ENCODE data around the gene FAM240A.

FAM240A gene

DNA sequence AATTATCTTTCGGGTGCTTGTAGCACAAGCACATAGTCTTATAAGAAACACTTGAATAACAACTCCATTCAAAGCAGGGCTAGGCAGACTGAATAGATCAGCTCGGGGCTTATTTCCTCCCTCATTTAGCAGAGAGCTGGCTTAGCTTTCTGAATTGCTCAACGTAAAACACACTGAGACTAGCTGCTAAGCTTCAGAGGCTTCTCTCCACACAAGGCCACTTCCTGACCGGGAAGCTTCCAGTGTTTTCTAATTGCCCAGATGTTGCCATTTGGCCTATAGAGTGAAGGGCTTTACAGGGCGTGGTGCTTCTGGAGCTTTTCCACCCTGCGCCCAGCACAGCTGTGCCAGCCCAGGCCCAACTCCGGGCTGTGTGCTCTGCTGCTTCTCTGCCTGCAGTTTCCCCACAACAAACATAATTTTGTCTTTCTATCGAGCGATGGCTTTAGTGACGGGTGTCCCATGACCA is 16.6 kb downstream of the FAM240A start:
- DNase-seq: no peak

DNA sequence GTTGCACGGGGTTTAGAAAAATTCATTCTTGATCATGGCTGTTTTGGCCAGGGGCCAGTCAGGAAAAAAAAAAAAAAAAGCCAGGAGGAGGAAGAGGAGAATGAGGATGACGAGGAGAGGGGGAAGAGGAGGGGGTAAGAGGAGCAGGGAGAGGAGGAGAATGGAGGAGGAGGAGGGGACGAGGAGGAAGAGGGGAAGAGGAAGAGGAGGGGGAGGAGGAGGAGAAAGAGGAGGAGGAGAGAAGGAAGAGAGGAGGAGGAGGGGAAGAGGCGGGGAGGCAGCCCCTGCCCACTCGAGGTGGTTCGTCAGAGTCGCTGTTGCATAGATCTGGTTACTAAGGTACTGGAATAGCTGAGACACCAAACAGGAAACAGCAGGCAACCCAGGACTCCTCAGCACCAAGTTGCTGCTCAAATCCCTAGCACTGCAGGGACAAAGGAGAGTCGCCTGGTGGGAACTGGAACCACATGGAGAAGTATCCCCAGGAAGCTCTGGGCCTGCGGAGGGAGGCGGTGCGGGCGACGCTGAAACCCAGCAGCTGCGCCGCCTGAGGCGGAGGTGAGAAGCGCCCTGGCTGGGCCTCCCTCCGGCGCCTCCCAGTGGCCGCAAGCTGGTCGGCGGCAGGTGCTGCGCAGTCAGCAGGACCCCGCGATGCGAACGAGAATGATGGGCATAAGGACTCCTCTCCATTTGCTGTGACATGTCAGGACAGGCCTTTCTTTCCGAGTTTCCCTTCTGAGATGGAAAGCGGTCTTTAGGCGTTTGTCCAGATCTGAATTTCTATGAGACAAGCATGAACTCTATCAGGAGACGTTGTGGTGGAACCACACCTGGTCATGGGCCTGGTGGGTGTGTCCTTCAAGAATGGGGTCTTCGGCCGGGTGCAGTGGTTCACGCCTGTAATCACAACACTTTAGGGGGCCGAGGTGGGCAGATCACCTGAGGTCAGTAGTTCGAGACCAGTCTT is 17.5 kb downstream of the FAM240A start:
- peak; percentile 50 for DNase-seq

DNA sequence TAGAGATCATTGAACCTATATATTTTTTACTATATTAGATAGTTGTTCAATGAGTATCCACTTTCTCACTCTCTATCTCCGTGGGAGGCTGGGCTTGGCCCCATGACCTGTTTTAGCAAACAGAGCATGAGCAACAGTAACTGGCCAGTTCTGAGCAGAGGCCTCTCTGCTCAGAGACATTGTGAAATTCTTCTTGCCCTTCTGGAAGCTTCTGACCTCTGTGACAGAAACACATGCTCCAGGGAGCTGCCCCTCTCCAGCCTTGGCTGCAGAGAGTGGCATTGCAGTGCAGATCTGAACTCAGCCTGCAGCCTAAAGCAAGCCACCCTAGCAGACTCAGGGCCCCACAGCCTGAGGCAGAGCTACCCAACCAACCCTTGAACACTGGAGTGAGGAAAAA is 20.5 kb downstream of the FAM240A start:
- no peak for DNase-seq

DNA sequence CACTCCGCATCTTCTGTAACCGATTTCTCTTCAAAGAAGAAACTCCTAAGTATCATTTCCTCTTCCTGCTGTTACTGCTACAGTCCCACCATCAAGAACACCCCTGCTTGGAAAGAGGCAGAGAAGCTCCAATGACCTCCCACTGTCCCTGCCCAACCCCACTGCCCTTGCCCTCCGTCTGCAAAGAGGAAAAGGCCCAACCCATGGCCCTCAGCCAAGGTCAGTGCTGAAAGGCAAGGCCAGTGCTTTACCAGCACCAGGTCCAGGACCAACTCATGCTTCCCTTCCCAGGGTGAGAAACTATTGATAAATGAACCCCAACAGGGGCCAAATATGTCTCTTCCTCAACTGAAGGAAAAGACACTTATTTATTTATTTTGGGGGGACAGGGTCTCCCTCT is 22.5 kb downstream of the FAM240A start:
- no peak for DNase-seq

DNA sequence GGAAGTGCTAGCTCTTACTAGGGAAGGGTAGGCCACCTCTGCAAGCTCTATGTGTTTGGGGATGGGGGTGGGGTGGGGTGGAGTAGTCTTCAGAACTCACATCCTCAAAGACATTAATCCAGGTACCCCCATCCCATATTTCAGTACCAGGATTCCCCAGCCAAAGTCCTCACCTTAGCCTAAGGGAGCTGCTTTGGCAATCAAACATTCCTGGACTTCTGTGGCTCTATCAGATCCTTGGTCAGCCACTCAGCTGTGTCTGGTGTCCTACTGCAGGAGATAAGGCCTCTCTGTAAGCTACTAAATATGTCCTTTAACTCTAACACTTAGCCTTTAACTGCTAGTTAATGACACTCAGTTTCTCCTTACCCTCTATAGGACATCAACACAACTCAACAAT is 26.9 kb downstream of the FAM240A start:
- no peak for DNase-seq

- no peak for DNase-seq
Measured at GRCh38 chr3:46640927-46641326, 28.6 kb downstream of the FAM240A start.

- DNase-seq: no peak
Measured at GRCh38 chr3:46642971-46643370, 30.6 kb downstream of the FAM240A start.

DNA sequence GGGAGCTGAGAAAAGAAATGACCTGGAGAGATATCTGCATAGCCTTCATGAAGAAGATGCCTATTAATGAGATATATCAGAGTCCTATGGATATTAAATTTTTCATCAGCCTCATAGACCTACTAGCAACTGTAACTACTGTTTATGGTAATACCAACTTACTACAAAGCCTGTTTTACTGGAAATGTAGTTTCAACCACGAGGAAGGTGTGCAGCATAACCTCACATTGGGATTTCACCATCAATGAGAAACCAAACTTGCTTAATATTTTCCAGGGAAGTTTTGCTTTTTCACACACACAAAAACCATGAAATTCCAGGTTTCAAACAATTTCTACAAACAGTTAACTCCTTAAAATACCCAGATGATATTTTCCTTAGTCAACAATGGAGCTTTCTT is 31.4 kb downstream of the FAM240A start:
- DNase-seq: no peak

DNA sequence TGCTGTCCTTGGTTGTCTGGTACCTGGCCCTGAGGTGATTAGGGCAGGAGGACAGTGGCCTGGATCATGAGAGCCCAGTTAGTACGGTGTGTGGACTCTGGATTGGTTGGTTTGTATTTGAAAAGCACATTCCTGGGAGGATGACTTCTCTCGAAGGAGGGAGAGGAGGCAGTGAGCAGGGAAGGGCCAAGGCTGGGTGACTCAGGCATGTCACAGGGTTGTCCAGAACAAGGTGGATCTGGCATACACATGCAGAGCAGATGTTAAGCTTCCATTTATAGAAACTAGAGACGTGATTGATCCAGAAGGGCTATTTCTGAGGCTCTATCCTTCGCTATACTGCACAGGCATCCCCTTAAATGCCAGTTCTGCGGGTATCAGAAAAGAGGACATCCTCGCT is 34.4 kb downstream of the FAM240A start:
- no peak for DNase-seq

GRCh38 chr3:46648096-46648495 is 35.8 kb downstream of the FAM240A start:
- DNase-seq: no peak

- no peak for DNase-seq
Measured at GRCh38 chr3:46649436-46649835, 37.1 kb downstream of the FAM240A start.

DNA sequence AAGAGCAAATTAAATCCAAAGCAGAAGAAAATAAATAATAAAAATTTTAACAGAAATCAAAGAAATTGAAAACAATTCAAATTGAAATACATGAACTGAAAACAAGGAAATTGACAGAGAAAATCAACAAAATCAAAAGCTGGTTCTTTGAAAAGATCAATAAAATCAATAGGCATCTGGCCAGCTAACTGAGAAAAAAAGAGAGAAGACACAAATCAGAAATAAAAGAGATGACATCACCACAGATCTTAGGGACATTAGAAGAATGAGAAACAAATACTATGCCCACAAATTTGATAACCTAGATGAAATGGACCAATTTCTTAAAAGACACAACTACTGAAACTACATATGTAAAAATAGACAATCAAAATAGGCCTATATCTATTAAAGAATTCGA is 38.8 kb downstream of the FAM240A start:
- no peak for DNase-seq

DNA sequence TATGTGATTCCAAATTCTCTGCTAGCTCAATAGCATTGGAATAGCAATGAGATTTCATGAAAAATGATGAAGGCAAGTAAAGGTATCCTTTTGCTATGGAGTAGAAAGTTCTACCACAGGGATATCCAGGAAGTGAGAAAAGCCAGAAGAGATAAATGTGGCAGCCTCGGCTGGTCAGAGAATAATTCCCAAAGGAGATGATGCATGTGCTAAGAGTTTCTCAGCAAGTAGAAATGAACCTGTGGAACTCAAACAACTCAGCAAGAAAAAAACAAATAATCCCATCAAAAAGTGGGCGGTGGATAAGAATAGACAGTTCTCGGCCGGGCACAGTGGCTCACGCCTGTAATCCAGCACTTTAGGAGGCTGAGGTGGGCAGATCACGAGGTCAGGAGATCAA is 42.9 kb downstream of the FAM240A start:
- DNase-seq: no peak

GRCh38 chr3:46656778-46657556 is 44.6 kb downstream of the FAM240A start:
- peak; percentile 12 for DNase-seq

DNA sequence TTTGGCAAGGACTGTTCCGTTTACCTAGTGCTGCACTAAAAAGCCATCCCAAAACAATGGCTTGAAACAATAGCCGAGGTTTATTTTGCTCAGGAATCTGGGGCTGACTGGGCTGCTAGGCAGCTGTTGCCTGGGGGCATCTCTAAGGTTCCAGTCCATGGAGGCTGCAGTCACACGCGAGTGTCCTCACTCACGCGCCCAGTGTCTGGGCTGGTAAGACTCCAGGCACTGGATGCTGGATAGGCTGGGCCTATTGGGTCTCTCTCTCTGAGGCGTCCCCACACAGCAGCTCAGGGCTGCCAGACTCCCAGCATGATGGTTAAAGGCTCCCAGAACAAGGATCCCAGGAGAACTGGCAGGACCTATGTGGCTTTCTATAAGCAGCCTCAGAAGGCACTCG is 47.0 kb downstream of the FAM240A start:
- DNase-seq: no peak

- DNase-seq: peak; percentile 1
Measured at GRCh38 chr3:46660003-46660402, 47.7 kb downstream of the FAM240A start.

- DNase-seq: peak; percentile 79
Measured at GRCh38 chr3:46660543-46661523, 48.5 kb downstream of the FAM240A start.

- no peak for DNase-seq
Measured at GRCh38 chr3:46661776-46662766, 49.7 kb downstream of the FAM240A start.

DNA sequence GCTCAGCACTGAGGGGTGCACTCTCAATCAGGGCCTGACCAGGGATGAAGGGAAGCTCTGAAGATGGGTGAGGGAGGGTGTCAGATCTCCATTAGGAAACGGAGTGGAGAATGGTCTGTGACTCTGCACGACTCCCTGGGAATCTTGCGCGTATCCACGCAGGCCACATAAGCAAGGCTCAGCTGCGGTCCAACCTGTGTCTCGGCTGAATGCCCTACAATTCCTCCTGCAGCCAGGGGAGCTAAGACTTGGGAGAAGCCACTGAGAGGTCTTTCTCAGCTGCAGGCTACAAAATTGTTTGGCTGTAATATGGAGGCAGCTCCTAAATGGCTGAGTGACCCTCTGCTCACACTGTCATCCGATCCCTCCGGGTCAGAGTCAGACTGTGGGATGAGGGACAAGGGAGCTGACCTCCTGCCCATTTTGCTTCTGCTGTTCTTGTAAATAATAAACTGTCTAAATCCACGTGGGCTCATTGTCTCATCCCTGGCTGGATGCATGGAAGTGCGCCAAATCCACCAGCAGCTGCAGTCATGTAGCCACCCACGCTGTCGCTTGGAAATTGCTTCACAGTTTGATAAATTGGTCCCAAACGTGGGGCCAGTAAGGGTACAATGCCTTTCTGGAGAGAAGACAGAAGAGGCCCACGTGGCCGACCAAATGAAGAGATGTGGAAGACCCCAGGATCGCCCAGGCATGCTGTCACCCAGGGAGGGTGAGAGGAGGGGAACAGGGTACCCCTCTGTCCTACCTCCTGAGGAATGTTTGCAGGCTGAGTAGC is 50.6 kb downstream of the FAM240A start:
- no peak for DNase-seq

DNA sequence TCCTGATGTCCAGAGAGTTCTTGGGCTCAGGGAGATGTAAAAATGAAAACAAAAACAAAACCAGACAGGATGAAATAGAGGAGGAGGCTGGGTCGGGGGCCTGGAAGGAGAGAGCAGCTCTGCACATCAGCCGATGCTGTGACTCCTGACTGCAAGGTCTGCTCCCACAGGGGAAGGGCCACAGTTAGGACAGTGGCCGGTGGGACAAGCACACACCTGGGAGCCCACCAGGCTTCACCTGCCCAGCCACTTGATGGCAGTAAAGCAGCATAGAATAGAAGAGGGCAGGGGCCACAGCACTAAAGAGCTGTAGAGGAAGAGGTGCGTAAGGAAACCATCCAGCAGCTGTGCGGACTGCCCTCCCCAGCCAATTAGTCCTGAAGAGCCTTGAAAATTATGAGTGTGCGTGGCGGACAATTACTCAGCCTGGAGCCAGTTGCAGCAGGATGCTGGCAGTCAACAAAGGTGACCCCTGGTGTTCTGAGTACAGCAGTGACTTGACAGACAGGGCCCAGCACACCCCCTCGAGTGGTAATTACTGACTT is 51.3 kb downstream of the FAM240A start:
- peak; percentile 11 for DNase-seq
